OCI-LY3 (cell line): Measurements from ENCODE around the gene PHLDB3.

ENCODE experiments used
- H2AFZ ChIP-seq: fragments of 200-600, 300-600 bp; shearing (Covaris generic); 2 replicates; pipeline ENCODE4 v1.6.0; 2014; ENCODE audit warnings: antibody characterized with exemption, low read depth, low read length
- H3K27ac ChIP-seq: fragments of 200-600, 300-600 bp; sonication (generic); 2 replicates; pipeline ENCODE4 v1.5.1; 2014; ENCODE audit warnings: mild to moderate bottlenecking, low read length, moderate library complexity, mixed read lengths
- H3K27me3 ChIP-seq: fragments of 200-600, 300-600 bp; sonication (generic); 2 replicates; pipeline ENCODE4 v1.6.1; 2014; ENCODE audit warnings: low read depth, low read length, mixed read lengths
- H3K36me3 ChIP-seq: fragments of 200-600, 300-600 bp; sonication (generic); replicated peaks from 2 replicates; pipeline ENCODE3; 2014; ENCODE audit warnings: low read depth, low read length, mixed read lengths
- H3K4me1 ChIP-seq: fragments of 300-600, 200-600 bp; sonication (generic); 2 replicates; pipeline ENCODE4 v1.6.1; 2014; ENCODE audit warnings: low read length, mixed read lengths
- H3K4me2 ChIP-seq: fragments of 200-600, 300-600 bp; sonication (generic); 2 replicates; pipeline ENCODE4 v1.6.1; 2014; ENCODE audit warnings: low read length, mixed read lengths
- H3K4me3 ChIP-seq: fragments of 300-600, 200-600 bp; sonication (generic); 2 replicates; pipeline ENCODE4 v1.5.1; 2014; ENCODE audit warnings: antibody characterized with exemption, mild to moderate bottlenecking, low read length, moderate library complexity
- H3K79me2 ChIP-seq: fragments of 300-600, 200-600 bp; shearing (Covaris generic); 2 replicates; pipeline ENCODE4 v1.6.1; 2014; ENCODE audit warnings: mild to moderate bottlenecking, low read length, mixed read lengths
- H3K9ac ChIP-seq: fragments of 300-600, 200-600 bp; shearing (Covaris generic); 2 replicates; pipeline ENCODE4 v1.6.0; 2014; ENCODE audit warnings: mild to moderate bottlenecking, low read length, moderate library complexity
- H3K9me3 ChIP-seq: fragments of 200-600, 300-600 bp; shearing (Covaris generic); 2 replicates; pipeline ENCODE4 v1.6.1; 2014; ENCODE audit warnings: low read length, mixed read lengths; ENCODE audit not compliant: insufficient read depth
- H4K20me1 ChIP-seq: fragments of 200-600, 300-600 bp; sonication (generic); 2 replicates; pipeline ENCODE4 v1.6.1; 2016; ENCODE audit warnings: low read length, mixed read lengths; ENCODE audit not compliant: insufficient read depth
- CTCF ChIP-seq: fragments of 200-600, 300-600 bp; sonication (generic); IDR thresholded peaks from 2 replicates; pipeline ENCODE4 v1.5.1; 2014; ENCODE audit warnings: antibody characterized with exemption, low read length, low read depth
- EZH2phosphoT487 ChIP-seq: fragments of 200-600 bp; shearing (Covaris generic); IDR thresholded peaks from 2 replicates; pipeline ENCODE4 v1.6.1; 2018; ENCODE audit warnings: antibody characterized with exemption, mixed run types, low read depth

The PHLDB3 gene

GRCh38 chr19:43474487-43474886 is 30.1 kb downstream of the PHLDB3 start:
- no peak overlapping the region for H3K4me3 ChIP-seq

GRCh38 chr19:43471091-43471490 is 33.5 kb downstream of the PHLDB3 start:
- Histone ChIP-seq H3K27ac (no peak overlapping the region), H3K4me3 (no peak overlapping the region), H3K4me1 (no peaks in the 10 kb centered on the region), H3K4me2 (no peak overlapping the region), H3K9me3 (no peaks in the 10 kb centered on the region), H2AFZ (no peak overlapping the region), H3K79me2 (no peaks in the 10 kb centered on the region), H4K20me1 (no peaks in the 10 kb centered on the region), H3K36me3 (peaks cover 16% of the 10 kb centered on the region), H3K27me3 (no peaks in the 10 kb centered on the region), H3K9ac (no peak overlapping the region)
- TF ChIP-seq EZH2phosphoT487 (no peak), CTCF (no peak)

More at GRCh38 chr19:43474487-43474886, 30.1 kb downstream of the PHLDB3 start:
- H3K4me1 ChIP-seq, result no peaks in the 10 kb centered on the region
- no peaks in the 10 kb centered on the region for H3K9me3 ChIP-seq
- H3K9ac ChIP-seq, result no peak overlapping the region
- H3K36me3 ChIP-seq, result peaks cover 21% of the 10 kb centered on the region
- H3K79me2 ChIP-seq, result no peaks in the 10 kb centered on the region
- no peak overlapping the region for H2AFZ ChIP-seq
- H4K20me1 ChIP-seq, result no peaks in the 10 kb centered on the region
- TF ChIP-seq EZH2phosphoT487, result no peak
- no peaks in the 10 kb centered on the region for H3K27me3 ChIP-seq
- H3K4me2 ChIP-seq, result no peak overlapping the region
- H3K27ac ChIP-seq, result no peak overlapping the region

GRCh38 chr19:43470288-43470687 is 34.3 kb downstream of the PHLDB3 start:
- H3K36me3 ChIP-seq, result peaks cover 14% of the 10 kb centered on the region
- H3K9ac ChIP-seq, result no peak overlapping the region
- no peaks in the 10 kb centered on the region for H3K79me2 ChIP-seq
- no peaks in the 10 kb centered on the region for H3K9me3 ChIP-seq
- no peak overlapping the region for H3K27ac ChIP-seq
- H2AFZ ChIP-seq, result no peak overlapping the region
- no peaks in the 10 kb centered on the region for H3K4me1 ChIP-seq
- H3K4me3 ChIP-seq, result no peak overlapping the region
- H3K4me2 ChIP-seq, result no peak overlapping the region
- H3K27me3 ChIP-seq, result no peaks in the 10 kb centered on the region
- H4K20me1 ChIP-seq, result no peaks in the 10 kb centered on the region
- TF ChIP-seq CTCF (no peak), EZH2phosphoT487 (no peak)

- H3K4me2 ChIP-seq, result no peak overlapping the region
- no peak overlapping the region for H2AFZ ChIP-seq
- H3K79me2 ChIP-seq, result no peaks in the 10 kb centered on the region
- no peak overlapping the region for H3K27ac ChIP-seq
- no peaks in the 10 kb centered on the region for H4K20me1 ChIP-seq
- no peak overlapping the region for H3K4me3 ChIP-seq
- H3K9ac ChIP-seq, result no peak overlapping the region
- peaks cover 4% of the 10 kb centered on the region for H3K36me3 ChIP-seq
- H3K9me3 ChIP-seq, result no peaks in the 10 kb centered on the region
- H3K4me1 ChIP-seq, result no peaks in the 10 kb centered on the region
- H3K27me3 ChIP-seq, result no peaks in the 10 kb centered on the region
- no peak for TF ChIP-seq EZH2phosphoT487
- TF ChIP-seq CTCF, result no peak
Measured at GRCh38 chr19:43469160-43469480, 35.4 kb downstream of the PHLDB3 start.
